NK-92 (cell line): ENCODE measurements around the gene CACYBP.

Experiments used
- DNase-seq: peaks from one replicate; lab custom pipeline; 2025; ENCODE audit not compliant: unreplicated experiment; lab: John Stamatoyannopoulos, UW

Gene CACYBP

GRCh38 chr1:174971902-174972301 is 27.8 kb upstream of the CACYBP start:
- DNase-seq = no peak

GRCh38 chr1:174974711-174975119 is 25.0 kb upstream of the CACYBP start:
- DNase-seq = no peak

- no peak for DNase-seq
Measured at GRCh38 chr1:174975764-174976163, 24.0 kb upstream of the CACYBP start.

- no peak for DNase-seq
Measured at GRCh38 chr1:174976436-174977108, 23.2 kb upstream of the CACYBP start.

GRCh38 chr1:174982971-174983689 is 16.6 kb upstream of the CACYBP start:
- no peak for DNase-seq

- no peak for DNase-seq
Measured at GRCh38 chr1:174984952-174985351, 14.8 kb upstream of the CACYBP start.

- DNase-seq = no peak
Measured at GRCh38 chr1:174988539-174988938, 11.2 kb upstream of the CACYBP start.

- DNase-seq = no peak
Measured at GRCh38 chr1:174988986-174989385, 10.8 kb upstream of the CACYBP start.

GRCh38 chr1:174989536-174990220 is 10.1 kb upstream of the CACYBP start:
- DNase-seq = no peak

GRCh38 chr1:174990382-174990999 is 9.3 kb upstream of the CACYBP start:
- no peak for DNase-seq

GRCh38 chr1:174991473-174991872 is 8.3 kb upstream of the CACYBP start:
- DNase-seq = no peak

GRCh38 chr1:174995121-174995520 is 4.6 kb upstream of the CACYBP start:
- DNase-seq = no peak

- DNase-seq = no peak
Measured at GRCh38 chr1:174995916-174996315, 3.8 kb upstream of the CACYBP start.

GRCh38 chr1:174996476-174996875 is 3.3 kb upstream of the CACYBP start:
- no peak for DNase-seq

GRCh38 chr1:174997041-174997440 is 2.7 kb upstream of the CACYBP start:
- no peak for DNase-seq

- no peak for DNase-seq
Measured at GRCh38 chr1:174998569-174999215, 1.1 kb upstream of the CACYBP start.

GRCh38 chr1:174999216-174999935 is 371 bp upstream of the CACYBP start:
- DNase-seq = peak; percentile 90

GRCh38 chr1:175000697-175001187 is 995 bp downstream of the CACYBP start:
- no peak for DNase-seq

- no peak for DNase-seq
Measured at GRCh38 chr1:175002910-175003517, 3.3 kb downstream of the CACYBP start.

GRCh38 chr1:175003521-175003920 is 3.8 kb downstream of the CACYBP start:
- no peak for DNase-seq
